Raji (cell line): ENCODE results near the gene PLP2.
A peak's percentile ranks its signal among the peaks of the same experiment; 100 is the strongest.

Source experiments
- POLR2A ChIP-seq: IDR thresholded peaks from 2 replicates; pipeline ENCODE4 v1.6.1; 2011; ENCODE audit warnings: low read depth, low read length, control low read depth; ENCODE audit not compliant: insufficient read depth

Gene PLP2

DNA sequence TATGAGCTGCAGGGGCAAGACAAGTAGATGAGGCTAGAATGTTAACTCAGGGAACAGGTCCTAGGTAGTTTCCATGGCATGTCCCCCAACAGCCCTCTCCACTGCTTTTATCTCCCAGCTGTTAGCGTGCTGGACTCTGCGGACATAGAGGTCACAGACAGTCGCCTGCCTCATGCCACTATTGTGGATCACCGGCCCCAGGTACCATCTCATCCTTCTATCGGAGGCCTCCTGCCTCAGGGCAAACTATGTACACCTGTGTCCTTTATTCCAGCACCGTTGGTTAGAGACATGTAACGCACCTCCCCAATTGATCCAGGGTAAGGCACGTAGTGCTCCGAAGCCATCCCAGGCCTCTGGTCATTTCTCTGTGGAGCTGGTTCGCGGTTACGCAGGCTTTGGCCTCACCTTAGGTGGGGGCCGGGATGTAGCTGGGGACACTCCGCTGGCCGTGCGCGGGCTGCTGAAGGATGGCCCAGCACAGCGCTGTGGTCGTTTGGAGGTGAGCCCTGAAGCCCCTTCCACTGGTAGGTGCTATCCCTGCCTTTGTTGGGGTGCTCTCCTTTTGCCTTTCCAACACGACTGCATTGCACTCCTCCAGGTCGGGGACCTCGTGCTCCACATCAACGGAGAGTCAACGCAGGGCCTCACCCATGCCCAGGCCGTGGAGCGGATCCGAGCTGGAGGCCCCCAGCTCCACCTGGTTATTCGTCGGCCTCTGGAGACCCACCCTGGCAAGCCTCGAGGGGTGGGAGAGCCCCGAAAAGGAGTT lies 6.9 kb upstream of the PLP2 start:
- TF ChIP-seq POLR2A: no peak

DNA sequence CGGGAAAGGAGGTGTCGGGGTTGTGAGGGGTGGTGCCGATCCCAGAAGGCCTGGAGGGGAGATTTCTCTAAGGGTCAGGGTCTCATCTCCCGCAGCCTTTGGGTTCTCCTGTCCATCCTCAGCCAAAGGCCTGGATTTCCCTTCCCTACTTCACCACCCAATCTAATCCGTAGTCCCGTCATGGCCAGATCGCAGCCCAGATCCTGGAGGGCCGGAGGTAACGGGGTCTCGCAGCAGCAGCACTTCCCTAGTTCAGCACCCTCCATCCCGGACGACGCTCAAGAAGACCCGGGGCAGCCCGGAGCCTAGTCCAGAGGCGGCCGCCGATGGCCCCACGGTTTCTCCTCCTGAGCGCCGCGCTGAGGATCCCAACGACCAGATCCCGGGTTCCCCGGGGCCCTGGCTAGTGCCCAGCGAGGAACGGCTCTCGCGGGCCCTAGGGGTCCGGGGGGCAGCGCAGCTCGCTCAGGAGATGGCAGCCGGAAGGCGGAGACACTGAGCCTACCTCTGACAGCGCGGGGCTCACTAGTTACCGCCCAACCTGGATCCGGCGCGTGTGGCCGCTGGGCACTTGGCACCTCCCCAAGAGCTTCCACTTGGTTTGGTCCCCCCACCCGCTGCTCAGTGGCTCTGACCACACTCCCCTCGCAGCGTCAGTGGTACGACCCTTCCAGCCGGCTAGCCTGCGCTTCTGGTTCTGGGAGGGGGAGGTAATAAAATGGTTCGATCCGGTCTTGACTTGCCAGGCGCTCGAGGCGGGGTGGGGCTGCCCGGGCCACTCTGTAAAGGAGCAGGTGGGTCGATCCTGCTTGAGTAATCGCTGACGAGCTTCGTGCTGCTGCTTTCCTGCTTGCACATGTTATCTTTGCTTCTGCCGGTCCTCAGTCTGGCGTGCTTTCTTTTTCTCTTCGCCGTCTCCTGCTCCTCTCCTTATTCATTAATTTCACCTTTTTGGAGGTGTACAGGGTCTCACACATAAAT lies 5.5 kb upstream of the PLP2 start:
- no peak for TF ChIP-seq POLR2A

DNA sequence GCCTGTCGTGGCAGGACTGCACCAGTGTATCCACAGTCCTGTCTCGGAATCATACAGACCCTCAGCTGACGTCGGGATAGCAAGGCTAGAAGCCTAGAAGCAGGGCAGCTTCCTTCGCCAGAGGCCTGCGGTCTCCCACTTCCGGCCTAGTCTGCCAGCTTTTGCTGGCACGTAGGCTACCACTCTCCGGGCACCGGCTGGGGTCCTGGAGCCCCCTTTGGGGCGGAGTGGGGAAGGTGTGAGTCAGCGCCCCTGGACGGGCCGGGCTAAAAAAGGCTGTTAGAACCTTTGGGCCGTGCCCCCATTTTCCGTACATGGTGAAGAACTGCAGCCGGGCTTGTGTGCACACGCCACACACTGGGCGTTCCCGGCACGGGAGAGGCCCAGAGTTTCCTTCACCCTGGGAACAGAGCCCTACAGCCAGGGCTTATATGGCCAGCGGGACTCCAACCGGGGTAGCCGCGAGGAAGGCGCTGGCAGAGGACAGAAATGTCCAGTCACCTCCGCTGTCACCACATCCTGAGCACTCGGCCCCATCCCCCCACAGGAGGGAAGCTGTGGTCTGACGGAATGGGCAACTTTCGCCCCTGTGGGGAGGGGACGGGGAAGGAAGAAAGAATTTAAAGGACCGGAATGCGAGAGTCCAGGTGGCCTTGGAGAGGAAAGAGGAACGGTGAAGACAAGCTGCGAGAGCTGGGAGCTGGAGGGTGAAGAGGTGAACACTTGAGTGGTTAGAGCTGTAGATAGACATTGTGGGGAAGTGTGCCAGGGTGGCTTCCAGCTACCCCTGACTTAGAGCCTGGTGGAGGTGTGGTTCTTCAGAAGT lies 4.6 kb upstream of the PLP2 start:
- TF ChIP-seq POLR2A: 0 out of 2 replicates have a peak, but pooled peaks have one; percentile 20

DNA sequence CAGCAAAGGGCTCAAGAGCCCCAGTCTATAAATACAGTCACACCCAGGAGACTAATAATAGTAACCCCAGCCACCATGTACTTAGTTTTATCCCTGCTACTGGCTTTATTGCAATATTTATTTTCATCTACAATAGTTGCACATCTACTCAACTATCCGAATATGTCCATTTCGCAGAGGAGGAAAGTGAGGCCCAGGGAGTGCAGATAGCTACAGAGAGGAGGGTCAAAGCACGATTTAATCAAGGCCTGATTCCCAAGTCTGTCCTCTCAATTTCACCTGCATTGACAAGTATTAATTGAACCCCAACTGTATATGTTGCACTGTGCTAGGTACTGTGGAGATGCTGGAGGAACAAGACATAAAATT lies 4.0 kb upstream of the PLP2 start:
- TF ChIP-seq POLR2A: no peak

DNA sequence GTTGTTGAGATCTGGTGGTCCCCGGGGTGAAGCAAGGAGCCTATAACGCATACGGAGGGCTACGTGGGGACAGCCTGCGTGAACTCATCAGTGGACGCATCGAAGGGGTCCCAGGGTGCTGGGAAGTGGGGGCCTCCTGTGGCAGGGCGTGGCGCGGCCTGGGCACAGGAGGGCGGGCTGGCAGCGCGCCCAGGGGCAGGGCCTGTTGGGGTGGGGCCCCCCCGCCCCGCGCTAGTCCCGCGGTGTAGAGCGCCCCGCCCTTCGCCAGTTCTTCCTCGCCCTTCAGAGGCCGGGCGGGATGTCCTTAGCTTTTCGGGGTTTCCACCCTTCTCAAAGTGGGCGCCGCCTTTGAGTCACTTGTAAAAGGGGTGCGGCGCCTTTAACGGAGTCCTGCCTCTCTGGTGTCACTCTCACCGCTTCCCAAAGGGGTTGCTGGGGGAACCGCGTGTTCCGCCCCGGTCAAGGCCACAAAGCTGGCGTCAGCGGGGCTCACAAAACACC lies 632 bp downstream of the PLP2 start:
- TF ChIP-seq POLR2A: peak; percentile 12; the same call in 1 of the 2 replicates

GRCh38 chrX:49174723-49175122 lies 3.0 kb downstream of the PLP2 start:
- TF ChIP-seq POLR2A: no peak

DNA sequence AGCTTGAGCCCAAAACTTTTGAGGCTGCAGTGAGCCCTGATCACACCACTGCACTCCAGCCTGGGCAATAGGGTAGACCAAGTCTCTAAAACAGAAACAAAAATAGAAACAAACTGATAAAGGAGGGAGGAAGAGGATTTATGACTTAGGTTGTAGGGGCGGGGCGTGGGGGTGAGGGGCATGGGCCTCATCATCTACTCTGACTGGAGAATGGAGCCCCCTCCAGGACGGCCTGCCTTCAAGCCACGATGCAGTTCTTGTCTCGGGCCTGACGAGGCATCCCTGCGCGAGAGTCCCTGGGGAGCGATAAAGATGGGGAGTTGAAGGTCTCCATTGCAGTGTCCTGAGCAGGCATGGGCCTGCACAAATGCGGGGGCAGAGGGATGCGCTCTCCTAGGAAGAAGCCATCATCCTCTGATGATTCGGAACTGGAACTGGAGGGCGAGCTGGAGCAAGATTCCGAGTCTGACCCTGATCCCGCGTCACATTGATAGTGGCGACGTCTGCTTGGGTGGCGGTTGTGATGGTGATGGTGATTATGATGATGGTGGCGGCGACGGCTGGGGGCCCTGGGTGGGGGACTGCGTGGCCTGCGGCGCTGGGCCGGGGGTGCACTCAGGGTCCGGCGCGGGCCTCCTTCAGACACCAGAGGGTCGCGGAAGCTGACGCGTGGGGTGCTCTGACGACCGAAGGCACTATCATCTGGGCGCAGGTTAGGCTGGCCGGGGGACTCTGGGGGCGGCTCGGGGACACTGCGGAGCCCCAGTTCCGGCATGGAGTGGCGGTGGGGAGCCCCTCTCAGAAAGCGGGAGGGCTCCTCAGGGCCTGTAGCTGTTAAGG lies 4.0 kb downstream of the PLP2 start:
- TF ChIP-seq POLR2A: no peak

- no peak for TF ChIP-seq POLR2A
These were observed 5.0 kb downstream of the PLP2 start for GRCh38 chrX:49176421-49177326.

- no peak for TF ChIP-seq POLR2A
These were observed 5.7 kb downstream of the PLP2 start for GRCh38 chrX:49177338-49177833.

- TF ChIP-seq POLR2A: no peak
These were observed 6.3 kb downstream of the PLP2 start for GRCh38 chrX:49177873-49178480.

DNA sequence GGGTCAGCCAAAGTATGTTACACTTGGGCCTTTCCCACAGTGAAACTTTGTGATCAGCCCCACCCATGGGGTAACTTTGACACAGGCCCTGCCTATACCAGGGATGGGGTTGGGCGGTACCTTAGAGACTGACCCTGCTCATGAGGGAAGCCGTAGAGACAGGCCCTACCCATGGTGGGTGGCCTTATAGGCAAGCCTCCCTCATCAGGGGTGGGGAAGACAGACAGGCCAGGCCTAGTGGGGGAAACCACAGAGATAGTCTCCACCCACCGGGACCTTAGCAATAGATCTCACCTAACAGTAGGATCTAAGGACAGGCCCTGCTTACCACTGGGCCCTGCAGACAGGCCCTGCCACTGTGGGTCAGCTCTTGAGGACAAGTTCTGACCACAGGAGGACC lies 6.8 kb downstream of the PLP2 start:
- no peak for TF ChIP-seq POLR2A

DNA sequence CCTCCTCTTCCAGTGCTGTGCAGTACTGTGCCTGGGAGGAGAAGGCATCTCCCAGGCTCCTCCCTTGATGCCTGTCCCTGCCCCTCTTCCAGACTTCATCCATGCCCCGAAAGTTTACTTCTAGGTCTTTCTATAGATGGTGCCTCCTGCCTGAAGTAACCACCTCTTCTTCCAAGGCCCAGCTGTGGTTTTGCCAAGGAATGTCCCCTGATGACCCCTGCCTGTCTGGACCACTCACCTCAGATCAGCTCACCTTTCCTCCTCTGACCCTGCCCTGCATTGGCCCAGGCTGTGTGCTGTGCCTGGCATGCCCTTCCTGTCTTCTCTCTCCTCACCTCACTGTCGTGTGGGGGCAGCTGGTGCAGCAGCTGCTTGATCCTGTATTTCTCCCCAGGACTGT lies 7.7 kb downstream of the PLP2 start:
- no peak for TF ChIP-seq POLR2A
